ENCODE data around the gene KLHL3. TPM values are rescaled to one million over a fixed set of nuclear protein-coding genes. Genes with fewer than 3 reads are reported as not detected.

Gene KLHL3
- total RNA-seq, 4 donors from 2014 or later, result 1.0 to 3.0 (median 2.1) TPM

- intact Hi-C loops (cut with DNase I; ENCODE audit: low total_unique reads), result no loop called here
- no peak for TF ChIP-seq CTCF (IDR thresholded peaks at IDR 0.05)
- no peak for TF ChIP-seq POLR2A (IDR thresholded peaks at IDR 0.05)
- peak in 1 of 2 donors; percentile 70 for DNase-seq (ENCODE audit: low spot score in 2 of 2)
- no peak overlapping the region for H3K4me3 ChIP-seq (ENCODE audit: low read depth, poor library complexity, severe bottlenecking)
- 54 to 59% methylated on average over 6 of the region's 6 CpGs for WGBS, 2 donors
These were observed 63.9 kb downstream of the KLHL3 start for GRCh38 chr5:137672001-137672400.

- intact Hi-C loops (cut with DNase I; ENCODE audit: low total_unique reads), result no loop called here
- DNase-seq (ENCODE audit: low spot score in 2 of 2), result peak in 1 of 2 donors; percentile 64
- no peak overlapping the region for H3K4me3 ChIP-seq (ENCODE audit: low read depth, poor library complexity, severe bottlenecking)
- no peak for TF ChIP-seq CTCF (IDR thresholded peaks at IDR 0.05)
- 86 to 91% methylated on average over 4 of the region's 4 CpGs for WGBS, 2 donors
These were observed 66.1 kb downstream of the KLHL3 start for GRCh38 chr5:137669811-137670210.

- H3K4me3 ChIP-seq (ENCODE audit: low read depth, poor library complexity, severe bottlenecking), result no peak overlapping the region
- WGBS, 2 donors, result 92 to 96% methylated on average over 5 of the region's 5 CpGs
- peak in 1 of 2 donors; percentile 17 for DNase-seq (ENCODE audit: low spot score in 2 of 2)
- intact Hi-C loops (cut with DNase I; ENCODE audit: low total_unique reads), result no loop called here
- TF ChIP-seq CTCF (IDR thresholded peaks at IDR 0.05), result no peak
- TF ChIP-seq POLR2A (IDR thresholded peaks at IDR 0.05), result no peak
These were observed 67.3 kb downstream of the KLHL3 start for GRCh38 chr5:137668637-137669036.

GRCh38 chr5:137667341-137667740, 68.5 kb downstream of the KLHL3 start:
- TF ChIP-seq CTCF (IDR thresholded peaks at IDR 0.05) (no peak), POLR2A (IDR thresholded peaks at IDR 0.05) (no peak)
- peak in 1 of 2 donors; percentile 18 for DNase-seq (ENCODE audit: low spot score in 2 of 2)
- no peak overlapping the region for H3K4me3 ChIP-seq (ENCODE audit: low read depth, poor library complexity, severe bottlenecking)
- intact Hi-C loops (cut with DNase I; ENCODE audit: low total_unique reads), result no loop called here

- 70 to 74% methylated on average over 2 of the region's 2 CpGs for WGBS, 2 donors
- no peak overlapping the region for H3K4me3 ChIP-seq (ENCODE audit: low read depth, poor library complexity, severe bottlenecking)
- DNase-seq (ENCODE audit: low spot score in 2 of 2), result no peak
- TF ChIP-seq POLR2A (IDR thresholded peaks at IDR 0.05) (no peak), CTCF (IDR thresholded peaks at IDR 0.05) (no peak)
- intact Hi-C loops (cut with DNase I; ENCODE audit: low total_unique reads), result no loop called here
These were observed 69.0 kb downstream of the KLHL3 start for GRCh38 chr5:137666901-137667300.

- no peak overlapping the region for H3K4me3 ChIP-seq (ENCODE audit: low read depth, poor library complexity, severe bottlenecking)
- no peak for TF ChIP-seq CTCF (IDR thresholded peaks at IDR 0.05)
- no peak for DNase-seq (ENCODE audit: low spot score in 2 of 2)
- intact Hi-C loops (cut with DNase I; ENCODE audit: low total_unique reads), result no loop called here
- WGBS, 2 donors, result 59 to 74% methylated on average over 3 of the region's 3 CpGs
These were observed 69.4 kb downstream of the KLHL3 start for GRCh38 chr5:137666461-137666850.
